VCaP (cell line): Measurements from ENCODE around the gene SYNDIG1.

Experiments
- H3K27ac ChIP-seq: fragments of 450-650 bp; 2 replicates; pipeline ENCODE4 v1.5.1; 2017
- CTCF ChIP-seq: fragments of 450-650 bp; conservative IDR thresholded peaks from 2 replicates; pipeline ENCODE4 v1.5.1; 2017; ENCODE audit warnings: mild to moderate bottlenecking, moderate library complexity

SYNDIG1 gene

GRCh38 chr20:24668791-24669190 is 199.4 kb downstream of the SYNDIG1 start:
- no peak for TF ChIP-seq CTCF
- H3K27ac ChIP-seq = no peak overlapping the region

- no peak for TF ChIP-seq CTCF
- H3K27ac ChIP-seq = no peak overlapping the region
Measured at GRCh38 chr20:24669701-24670100, 200.3 kb downstream of the SYNDIG1 start.

GRCh38 chr20:24670341-24670872 is 201.0 kb downstream of the SYNDIG1 start:
- no peak overlapping the region for H3K27ac ChIP-seq
- no peak for TF ChIP-seq CTCF

GRCh38 chr20:24670981-24671380 is 201.6 kb downstream of the SYNDIG1 start:
- TF ChIP-seq CTCF = no peak
- H3K27ac ChIP-seq = no peak overlapping the region

GRCh38 chr20:24672181-24672880 is 202.9 kb downstream of the SYNDIG1 start:
- H3K27ac ChIP-seq = no peak overlapping the region
- no peak for TF ChIP-seq CTCF

GRCh38 chr20:24672886-24673677 is 203.7 kb downstream of the SYNDIG1 start:
- no peak overlapping the region for H3K27ac ChIP-seq
- TF ChIP-seq CTCF = no peak
